OCI-LY3 (cell line): ENCODE data around the gene BORCS5.

Experiments
- EZH2phosphoT487 ChIP-seq: fragments of 200-600 bp; shearing (Covaris generic); IDR thresholded peaks from 2 replicates; pipeline ENCODE4 v1.6.1; 2018; ENCODE audit warnings: antibody characterized with exemption, mixed run types, low read depth
- TF ChIP-seq, protein P1 (sequence below): fragments of 200-600, 300-600 bp; sonication (generic); IDR thresholded peaks from 2 replicates; pipeline ENCODE4 v1.5.1; 2014; ENCODE audit warnings: antibody characterized with exemption, low read length, low read depth

DNA sequence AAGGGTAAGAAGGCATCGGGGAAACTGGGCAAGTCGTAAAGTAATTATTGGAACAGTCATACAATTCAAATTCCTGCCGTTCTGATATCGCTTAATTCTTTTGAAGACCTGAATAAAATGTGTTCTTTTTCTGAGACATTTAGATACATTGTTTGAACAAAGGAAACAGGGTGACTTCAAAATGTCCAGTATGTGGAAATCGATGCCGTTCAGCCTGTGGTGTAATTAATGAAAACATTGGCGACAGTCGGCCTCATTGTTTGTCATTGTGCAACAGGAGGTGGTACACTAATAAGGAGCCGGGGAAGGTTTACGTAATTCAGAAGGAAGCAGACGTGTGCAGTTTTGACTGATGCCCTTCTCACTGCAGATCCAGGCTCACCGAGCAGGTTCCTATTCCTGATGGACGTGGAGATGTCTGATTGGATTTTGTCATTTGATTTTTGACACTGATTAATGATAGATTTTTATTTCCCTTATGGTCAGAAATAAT is 92.7 kb downstream of the BORCS5 start:
- TF ChIP-seq, protein P1, sequence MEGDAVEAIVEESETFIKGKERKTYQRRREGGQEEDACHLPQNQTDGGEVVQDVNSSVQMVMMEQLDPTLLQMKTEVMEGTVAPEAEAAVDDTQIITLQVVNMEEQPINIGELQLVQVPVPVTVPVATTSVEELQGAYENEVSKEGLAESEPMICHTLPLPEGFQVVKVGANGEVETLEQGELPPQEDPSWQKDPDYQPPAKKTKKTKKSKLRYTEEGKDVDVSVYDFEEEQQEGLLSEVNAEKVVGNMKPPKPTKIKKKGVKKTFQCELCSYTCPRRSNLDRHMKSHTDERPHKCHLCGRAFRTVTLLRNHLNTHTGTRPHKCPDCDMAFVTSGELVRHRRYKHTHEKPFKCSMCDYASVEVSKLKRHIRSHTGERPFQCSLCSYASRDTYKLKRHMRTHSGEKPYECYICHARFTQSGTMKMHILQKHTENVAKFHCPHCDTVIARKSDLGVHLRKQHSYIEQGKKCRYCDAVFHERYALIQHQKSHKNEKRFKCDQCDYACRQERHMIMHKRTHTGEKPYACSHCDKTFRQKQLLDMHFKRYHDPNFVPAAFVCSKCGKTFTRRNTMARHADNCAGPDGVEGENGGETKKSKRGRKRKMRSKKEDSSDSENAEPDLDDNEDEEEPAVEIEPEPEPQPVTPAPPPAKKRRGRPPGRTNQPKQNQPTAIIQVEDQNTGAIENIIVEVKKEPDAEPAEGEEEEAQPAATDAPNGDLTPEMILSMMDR = no peak
- TF ChIP-seq EZH2phosphoT487 = no peak
